SK-N-SH treated with all-trans-retinoic acid at 6 μM for 48 hours (cell line): ENCODE data around the gene IPO5.

Source experiments
- ARNTL ChIP-seq: fragments of 450-650 bp; formaldehyde crosslinking; IDR thresholded peaks from 2 replicates; pipeline ENCODE4 v1.5.0; 2020; ENCODE audit warnings: low read depth, mild to moderate bottlenecking, moderate library complexity, borderline replicate concordance
- ESRRG ChIP-seq: fragments of 250-450 bp; sonication (Bioruptor Pico); IDR thresholded peaks from 2 replicates; pipeline ENCODE4 v1.6.1; 2021; ENCODE audit warnings: mild to moderate bottlenecking
- ISL1 ChIP-seq: fragments of 250-450 bp; sonication (Bioruptor Pico); IDR thresholded peaks from 2 replicates; pipeline ENCODE4 v2.1.2; 2022; ENCODE audit warnings: mild to moderate bottlenecking, moderate library complexity
- PATZ1 ChIP-seq: fragments of 250-450 bp; sonication (Bioruptor Pico); IDR thresholded peaks from 2 replicates; pipeline ENCODE4 v1.8.0; 2020; ENCODE audit warnings: mild to moderate bottlenecking, moderate library complexity, borderline replicate concordance
- SNAI2 ChIP-seq: fragments of 250-450 bp; sonication (Bioruptor Pico); IDR thresholded peaks from 2 replicates; pipeline ENCODE4 v1.5.0; 2020; ENCODE audit warnings: mild to moderate bottlenecking, moderate library complexity
- TOX ChIP-seq: fragments of 250-450 bp; sonication (Bioruptor Pico); IDR thresholded peaks from 2 replicates; pipeline ENCODE4 v1.8.0; 2021; ENCODE audit warnings: mild to moderate bottlenecking, moderate library complexity, borderline replicate concordance
- ZFP3 ChIP-seq: fragments of 250-450 bp; sonication (Bioruptor Pico); IDR thresholded peaks from 2 replicates; pipeline ENCODE4 v1.5.0; 2020; ENCODE audit warnings: mild to moderate bottlenecking, moderate library complexity
- TF ChIP-seq, protein P1 (sequence below): fragments of 250-450 bp; sonication (Bioruptor Pico); IDR thresholded peaks from 2 replicates; pipeline ENCODE4 v1.8.0; 2021; ENCODE audit warnings: low read depth, mild to moderate bottlenecking, moderate library complexity, borderline replicate concordance

DNA sequence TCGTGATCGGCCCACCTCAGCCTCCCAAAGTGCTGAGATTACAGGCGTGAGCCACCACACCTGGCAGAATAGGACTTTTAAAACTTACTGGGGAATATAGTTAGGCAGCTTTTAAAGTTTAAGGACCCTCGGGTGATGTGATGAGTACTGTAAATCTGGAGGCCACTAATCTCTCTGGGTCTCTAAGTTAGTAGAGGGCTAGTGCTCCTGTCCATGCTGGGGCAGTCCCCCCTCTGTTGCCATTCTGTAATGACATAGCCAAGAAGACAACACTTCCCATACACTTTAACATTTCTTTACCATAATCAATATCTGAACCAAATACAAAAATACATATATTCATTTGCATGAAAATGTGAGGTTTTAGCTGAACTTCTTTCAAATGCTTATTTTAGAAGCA lies 65.7 kb downstream of the IPO5 start:
- no peak for TF ChIP-seq ISL1 (CRISPR knock-in tag)
- no peak for TF ChIP-seq TOX (CRISPR knock-in tag)
- no peak for TF ChIP-seq ZFP3 (CRISPR knock-in tag)
- no peak for TF ChIP-seq PATZ1 (CRISPR knock-in tag)
- TF ChIP-seq ESRRG (CRISPR knock-in tag) = no peak
- no peak for TF ChIP-seq SNAI2 (CRISPR knock-in tag)
- no peak for TF ChIP-seq ARNTL
- TF ChIP-seq, protein P1, sequence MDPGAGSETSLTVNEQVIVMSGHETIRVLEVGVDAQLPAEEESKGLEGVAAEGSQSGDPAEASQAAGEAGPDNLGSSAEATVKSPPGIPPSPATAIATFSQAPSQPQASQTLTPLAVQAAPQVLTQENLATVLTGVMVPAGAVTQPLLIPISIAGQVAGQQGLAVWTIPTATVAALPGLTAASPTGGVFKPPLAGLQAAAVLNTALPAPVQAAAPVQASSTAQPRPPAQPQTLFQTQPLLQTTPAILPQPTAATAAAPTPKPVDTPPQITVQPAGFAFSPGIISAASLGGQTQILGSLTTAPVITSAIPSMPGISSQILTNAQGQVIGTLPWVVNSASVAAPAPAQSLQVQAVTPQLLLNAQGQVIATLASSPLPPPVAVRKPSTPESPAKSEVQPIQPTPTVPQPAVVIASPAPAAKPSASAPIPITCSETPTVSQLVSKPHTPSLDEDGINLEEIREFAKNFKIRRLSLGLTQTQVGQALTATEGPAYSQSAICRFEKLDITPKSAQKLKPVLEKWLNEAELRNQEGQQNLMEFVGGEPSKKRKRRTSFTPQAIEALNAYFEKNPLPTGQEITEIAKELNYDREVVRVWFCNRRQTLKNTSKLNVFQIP (CRISPR knock-in tag) = no peak
